Endothelial cell (in vitro differentiated cells): ENCODE data around the gene LDHB. TPM values are rescaled to one million over a fixed set of nuclear protein-coding genes. Genes with fewer than 3 reads are reported as not detected.

Experiments used
- DNase-seq: peaks from one replicate; pipeline ENCODE4 v3.0.0; 2021; ENCODE audit warnings: low spot score
- H3K27ac Mint-ChIP-seq: one replicate; pipeline ENCODE4 v1.8.0; 2021; ENCODE audit warnings: mixed read lengths, inconsistent platforms; ENCODE audit not compliant: unreplicated experiment
- H3K27me3 Mint-ChIP-seq: one replicate; pipeline ENCODE4 v1.8.0; 2021; ENCODE audit warnings: mild to moderate bottlenecking, moderate library complexity, mixed read lengths, inconsistent platforms; ENCODE audit not compliant: unreplicated experiment
- H3K36me3 Mint-ChIP-seq: one replicate; pipeline ENCODE4 v1.8.0; 2021; ENCODE audit warnings: mild to moderate bottlenecking, low read depth, mixed read lengths, inconsistent platforms; ENCODE audit not compliant: unreplicated experiment
- H3K4me1 Mint-ChIP-seq: one replicate; pipeline ENCODE4 v1.8.0; 2021; ENCODE audit warnings: mild to moderate bottlenecking, mixed read lengths, inconsistent platforms; ENCODE audit not compliant: unreplicated experiment
- H3K4me3 Mint-ChIP-seq: one replicate; pipeline ENCODE4 v1.8.0; 2021; ENCODE audit warnings: mild to moderate bottlenecking, mixed read lengths, inconsistent platforms; ENCODE audit not compliant: unreplicated experiment
- H3K9me3 Mint-ChIP-seq: one replicate; pipeline ENCODE4 v1.8.0; 2021; ENCODE audit warnings: mixed read lengths, inconsistent platforms; ENCODE audit not compliant: unreplicated experiment
- total RNA-seq: library from RNA; stranded (reverse); fragmentation: NEBNext Ultra II Directional; extraction: Animal tissue kit (Norgen Biotek cat#: 25700); gene quantifications from one replicate; pipeline ENCODE4 v1.2.1, GENCODE V29; 2021; ENCODE audit not compliant: unreplicated experiment
- TF ChIP-seq, protein P1 (sequence below): fragments of 200-600 bp; sonication (generic); IDR thresholded peaks from one replicate; pipeline ENCODE4 v1.5.0; 2021; ENCODE audit warnings: antibody characterized with exemption; ENCODE audit not compliant: unreplicated experiment

Gene LDHB
- total RNA-seq, 1 donor from 2014 or later: 506 TPM

DNA sequence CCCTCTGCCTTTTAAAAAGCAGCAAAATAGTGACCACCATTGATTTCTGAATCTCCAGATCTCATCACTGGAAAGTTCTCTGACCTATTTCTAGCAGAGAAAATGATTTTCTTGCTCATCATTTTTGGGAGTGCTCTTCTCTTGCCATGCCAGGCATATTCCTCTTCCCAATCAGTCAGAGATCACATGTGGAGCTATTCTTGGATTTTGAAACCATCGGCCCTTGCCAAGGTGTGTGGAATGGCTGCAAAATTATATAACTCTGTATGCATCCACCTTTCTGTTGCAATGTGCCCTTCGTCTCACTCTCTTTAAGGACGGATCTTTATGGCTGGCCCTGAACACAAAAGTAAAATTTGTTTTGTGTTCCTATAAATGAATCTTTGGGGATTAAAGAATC is 25.5 kb upstream of the LDHB start:
- H3K9me3 Mint-ChIP-seq: no peaks in the 10 kb centered on the region
- DNase-seq: no peak
- H3K36me3 Mint-ChIP-seq: no peaks in the 10 kb centered on the region
- no peak overlapping the region for H3K27ac Mint-ChIP-seq
- H3K4me3 Mint-ChIP-seq: no peak overlapping the region
- H3K4me1 Mint-ChIP-seq: no peaks in the 10 kb centered on the region
- H3K27me3 Mint-ChIP-seq: peaks cover 1% of the 10 kb centered on the region
- TF ChIP-seq, protein P1, sequence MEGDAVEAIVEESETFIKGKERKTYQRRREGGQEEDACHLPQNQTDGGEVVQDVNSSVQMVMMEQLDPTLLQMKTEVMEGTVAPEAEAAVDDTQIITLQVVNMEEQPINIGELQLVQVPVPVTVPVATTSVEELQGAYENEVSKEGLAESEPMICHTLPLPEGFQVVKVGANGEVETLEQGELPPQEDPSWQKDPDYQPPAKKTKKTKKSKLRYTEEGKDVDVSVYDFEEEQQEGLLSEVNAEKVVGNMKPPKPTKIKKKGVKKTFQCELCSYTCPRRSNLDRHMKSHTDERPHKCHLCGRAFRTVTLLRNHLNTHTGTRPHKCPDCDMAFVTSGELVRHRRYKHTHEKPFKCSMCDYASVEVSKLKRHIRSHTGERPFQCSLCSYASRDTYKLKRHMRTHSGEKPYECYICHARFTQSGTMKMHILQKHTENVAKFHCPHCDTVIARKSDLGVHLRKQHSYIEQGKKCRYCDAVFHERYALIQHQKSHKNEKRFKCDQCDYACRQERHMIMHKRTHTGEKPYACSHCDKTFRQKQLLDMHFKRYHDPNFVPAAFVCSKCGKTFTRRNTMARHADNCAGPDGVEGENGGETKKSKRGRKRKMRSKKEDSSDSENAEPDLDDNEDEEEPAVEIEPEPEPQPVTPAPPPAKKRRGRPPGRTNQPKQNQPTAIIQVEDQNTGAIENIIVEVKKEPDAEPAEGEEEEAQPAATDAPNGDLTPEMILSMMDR: no peak

DNA sequence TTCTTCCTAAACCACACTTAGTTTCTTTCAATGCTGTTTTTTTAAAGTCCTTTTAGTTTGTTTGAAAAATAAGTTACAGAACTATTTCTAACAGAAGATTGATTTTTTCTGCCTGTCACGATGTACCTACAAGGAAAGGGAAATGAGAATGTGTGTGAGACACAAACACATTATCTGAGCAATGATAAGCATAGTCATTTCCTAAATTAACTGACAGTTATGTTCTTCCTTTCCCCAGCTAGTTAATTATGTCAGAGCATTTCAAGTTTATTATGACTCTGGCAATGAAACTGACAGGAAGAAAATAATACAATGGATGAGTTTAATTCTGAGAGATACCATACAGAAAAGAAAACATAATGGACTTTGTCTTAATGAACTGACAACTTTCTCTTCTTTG is 21.3 kb upstream of the LDHB start:
- H3K36me3 Mint-ChIP-seq: no peaks in the 10 kb centered on the region
- H3K9me3 Mint-ChIP-seq: no peaks in the 10 kb centered on the region
- DNase-seq: no peak
- no peak overlapping the region for H3K27ac Mint-ChIP-seq
- H3K4me3 Mint-ChIP-seq: no peak overlapping the region
- peaks cover 6% of the 10 kb centered on the region for H3K27me3 Mint-ChIP-seq
- H3K4me1 Mint-ChIP-seq: no peaks in the 10 kb centered on the region
- TF ChIP-seq, protein P1: no peak

DNA sequence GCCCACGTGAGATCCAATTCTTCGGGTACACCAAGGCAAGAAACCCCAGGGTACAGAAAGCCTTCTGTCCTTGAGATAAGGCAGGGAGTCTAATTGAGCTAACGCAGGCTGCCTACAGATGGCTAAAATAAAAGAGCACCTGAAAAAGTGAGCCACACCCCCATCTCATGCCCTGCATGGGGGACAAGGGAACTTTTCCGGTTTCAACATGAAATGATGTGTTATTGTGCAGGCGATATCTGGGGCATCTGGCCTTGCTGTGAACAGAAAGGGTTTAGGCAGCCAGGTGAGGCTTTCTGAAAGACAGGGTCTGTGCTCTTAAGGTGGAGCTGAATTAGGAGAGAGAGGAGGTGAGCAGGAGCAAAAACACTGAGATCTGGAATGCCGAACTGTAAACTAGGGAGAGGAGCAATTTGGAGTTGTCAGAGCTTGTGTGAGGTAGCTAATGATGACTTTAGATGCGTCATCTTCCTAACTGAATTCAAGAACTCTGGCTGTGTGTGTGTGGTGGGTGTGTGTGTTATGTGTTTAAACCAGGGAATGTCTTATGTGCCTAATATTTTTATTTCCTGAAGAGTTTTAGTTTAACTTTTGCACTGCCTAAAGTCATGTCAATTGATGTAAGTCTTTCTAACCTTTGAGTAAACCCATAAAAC is 20.1 kb upstream of the LDHB start:
- TF ChIP-seq, protein P1: no peak
- DNase-seq: no peak
- Mint-ChIP-seq H3K27me3 (peaks cover 6% of the 10 kb centered on the region), H3K4me3 (no peak overlapping the region), H3K9me3 (no peaks in the 10 kb centered on the region), H3K36me3 (no peaks in the 10 kb centered on the region), H3K4me1 (no peaks in the 10 kb centered on the region), H3K27ac (peak overlapping the region; percentile 8)

DNA sequence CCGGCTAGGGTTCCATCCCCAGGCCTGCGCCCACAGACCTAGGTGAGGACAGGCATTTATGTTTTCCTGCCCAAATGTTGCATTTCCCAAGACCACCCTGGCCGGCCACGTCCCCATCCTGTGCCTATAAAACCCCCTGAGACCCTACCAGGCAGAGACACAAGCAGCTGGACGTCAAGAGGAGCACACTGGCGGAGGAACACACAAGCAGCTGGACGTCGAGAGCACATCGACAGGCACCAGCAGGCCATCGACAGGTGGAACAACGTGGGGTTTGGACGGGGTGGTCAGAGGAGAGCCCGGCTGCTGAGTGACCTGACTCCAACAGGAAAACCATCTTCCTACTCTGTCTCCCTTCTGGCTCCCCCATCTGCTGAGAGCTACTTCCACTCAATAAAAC is 19.6 kb upstream of the LDHB start:
- Mint-ChIP-seq H3K9me3 (no peaks in the 10 kb centered on the region), H3K27ac (no peak overlapping the region), H3K4me3 (no peak overlapping the region), H3K4me1 (no peaks in the 10 kb centered on the region), H3K27me3 (peaks cover 6% of the 10 kb centered on the region), H3K36me3 (no peaks in the 10 kb centered on the region)
- no peak for DNase-seq
- TF ChIP-seq, protein P1: no peak

DNA sequence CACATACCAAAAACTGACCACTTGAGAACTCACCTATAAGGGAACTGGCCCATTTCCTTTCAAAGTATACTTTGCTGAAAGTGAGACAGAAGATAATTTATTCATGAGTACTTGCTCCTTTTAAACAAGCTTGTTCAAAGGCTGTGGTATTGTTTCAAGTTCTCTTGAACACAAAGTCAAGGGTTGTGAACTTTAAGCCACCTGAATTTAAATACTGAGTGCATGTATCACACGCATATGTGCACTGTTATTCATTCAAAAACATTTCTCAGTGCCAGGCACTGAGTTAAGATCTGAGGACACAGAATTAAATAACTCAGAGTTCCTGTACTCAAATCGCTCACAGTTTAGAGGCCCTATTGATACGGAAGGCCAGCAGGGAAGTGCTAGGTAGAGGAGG is 19.1 kb upstream of the LDHB start:
- Mint-ChIP-seq H3K36me3 (no peaks in the 10 kb centered on the region), H3K27ac (no peak overlapping the region), H3K27me3 (peaks cover 6% of the 10 kb centered on the region), H3K4me1 (no peaks in the 10 kb centered on the region), H3K4me3 (no peak overlapping the region), H3K9me3 (no peaks in the 10 kb centered on the region)
- DNase-seq: no peak
- TF ChIP-seq, protein P1: no peak
